GM13977 (cell line): ENCODE data around the gene COL4A1.

Experiments used
- DNase-seq: peaks from one replicate; pipeline ENCODE4 v3.0.0; 2012; ENCODE audit warnings: low spot score
- in situ Hi-C: fragments of 300-500 bp; cut with MboI; formaldehyde crosslinking; loops from one replicate; pipeline ENCODE4 v1.12.0; 2022; ENCODE audit warnings: low sequenced_read_pairs, low pct_unique_long_range_greater_than_20kb, mixed read lengths, inconsistent platforms; ENCODE audit not compliant: unreplicated experiment
- TF ChIP-seq, protein P1 (sequence below): IDR thresholded peaks from 2 replicates; pipeline ENCODE4 v1.5.1; 2012; ENCODE audit warnings: mild to moderate bottlenecking, control low read depth; ENCODE audit not compliant: insufficient read depth; ENCODE audit errors: extremely low read depth, missing control alignments

COL4A1 gene

DNA sequence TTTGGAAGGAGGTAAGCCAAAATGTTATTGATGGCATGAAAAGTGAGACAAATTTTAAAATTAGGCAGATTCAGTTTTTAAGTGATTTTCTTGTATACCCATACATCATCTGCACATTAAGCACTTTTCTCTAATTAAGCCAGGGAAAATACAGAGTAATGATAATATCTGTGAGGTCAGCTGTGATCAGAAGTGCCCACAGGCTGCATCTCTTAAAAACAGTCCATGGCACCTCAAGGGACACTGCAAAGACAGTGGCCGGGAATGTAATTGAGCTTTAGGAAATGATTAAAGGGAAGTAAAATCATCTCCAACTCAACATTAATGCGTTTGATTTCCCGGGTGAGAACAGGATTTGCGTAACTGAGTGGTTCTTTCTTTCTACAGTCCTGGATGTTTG, 2.0 kb downstream of the COL4A1 start:
- TF ChIP-seq, protein P1, sequence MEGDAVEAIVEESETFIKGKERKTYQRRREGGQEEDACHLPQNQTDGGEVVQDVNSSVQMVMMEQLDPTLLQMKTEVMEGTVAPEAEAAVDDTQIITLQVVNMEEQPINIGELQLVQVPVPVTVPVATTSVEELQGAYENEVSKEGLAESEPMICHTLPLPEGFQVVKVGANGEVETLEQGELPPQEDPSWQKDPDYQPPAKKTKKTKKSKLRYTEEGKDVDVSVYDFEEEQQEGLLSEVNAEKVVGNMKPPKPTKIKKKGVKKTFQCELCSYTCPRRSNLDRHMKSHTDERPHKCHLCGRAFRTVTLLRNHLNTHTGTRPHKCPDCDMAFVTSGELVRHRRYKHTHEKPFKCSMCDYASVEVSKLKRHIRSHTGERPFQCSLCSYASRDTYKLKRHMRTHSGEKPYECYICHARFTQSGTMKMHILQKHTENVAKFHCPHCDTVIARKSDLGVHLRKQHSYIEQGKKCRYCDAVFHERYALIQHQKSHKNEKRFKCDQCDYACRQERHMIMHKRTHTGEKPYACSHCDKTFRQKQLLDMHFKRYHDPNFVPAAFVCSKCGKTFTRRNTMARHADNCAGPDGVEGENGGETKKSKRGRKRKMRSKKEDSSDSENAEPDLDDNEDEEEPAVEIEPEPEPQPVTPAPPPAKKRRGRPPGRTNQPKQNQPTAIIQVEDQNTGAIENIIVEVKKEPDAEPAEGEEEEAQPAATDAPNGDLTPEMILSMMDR, result no peak
- no peak for DNase-seq
- in situ Hi-C loops, result no loop called here

DNA sequence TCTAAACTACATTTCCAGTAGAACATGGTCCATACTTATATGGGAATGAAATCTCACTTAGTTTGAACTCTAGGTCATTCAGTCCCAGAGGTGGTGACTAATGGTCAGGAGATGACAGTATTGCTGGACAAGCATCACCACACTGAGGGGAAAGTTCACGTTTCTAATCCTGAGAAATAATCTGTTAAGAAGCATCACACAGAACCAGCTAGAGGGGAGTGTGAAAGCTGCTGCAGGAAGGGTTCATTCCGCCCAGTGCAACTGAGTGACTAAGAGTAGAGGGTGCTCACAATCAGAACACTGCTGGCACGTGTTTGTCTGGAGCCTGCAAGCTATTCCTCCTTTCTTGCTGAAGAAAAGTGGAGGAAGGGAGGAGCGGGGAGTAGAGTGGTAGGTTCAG, 2.7 kb downstream of the COL4A1 start:
- in situ Hi-C loops, result no loop called here
- TF ChIP-seq, protein P1, result no peak
- DNase-seq, result no peak

DNA sequence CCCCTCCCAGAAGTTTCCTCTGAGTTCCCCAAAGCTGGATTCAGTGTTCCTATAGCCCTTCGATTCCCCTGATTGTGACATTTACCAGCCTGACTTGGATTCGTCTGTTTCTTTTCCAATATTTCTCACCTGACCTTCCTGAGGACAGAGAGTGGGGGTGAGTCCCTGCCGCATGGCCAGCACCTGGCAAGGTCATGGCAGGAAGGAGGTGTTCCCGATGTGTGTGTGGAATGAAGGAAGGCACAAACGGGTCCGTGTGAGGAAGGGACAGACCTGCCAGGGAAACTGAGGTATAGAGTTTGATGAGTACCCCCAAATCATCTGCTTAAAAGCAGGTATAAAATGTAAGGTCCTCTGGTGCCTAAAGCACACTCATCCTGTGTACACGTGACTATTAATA, 3.3 kb downstream of the COL4A1 start:
- no peak for DNase-seq
- TF ChIP-seq, protein P1, result no peak
- in situ Hi-C loops, result no loop called here

DNA sequence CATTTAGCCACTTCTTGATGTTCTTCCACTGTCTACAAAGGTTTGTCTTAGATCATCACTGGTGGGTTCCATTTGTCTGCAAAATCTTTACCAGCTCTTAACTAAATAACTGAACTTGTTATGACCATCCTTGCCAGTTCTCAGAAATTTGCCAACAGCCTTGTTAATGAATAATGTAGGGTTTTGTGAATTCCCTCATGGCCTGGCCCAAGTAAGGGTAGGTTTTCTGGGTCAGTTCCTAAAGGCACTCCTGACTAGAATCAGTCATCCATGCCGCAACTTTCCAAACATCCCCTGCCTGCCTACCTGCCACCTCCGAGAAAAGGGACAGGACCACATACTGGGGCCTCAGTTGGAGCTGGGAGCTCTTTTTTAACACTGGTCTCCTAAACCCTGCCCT, 4.0 kb downstream of the COL4A1 start:
- in situ Hi-C loops, result no loop called here
- TF ChIP-seq, protein P1, result no peak
- DNase-seq, result no peak

DNA sequence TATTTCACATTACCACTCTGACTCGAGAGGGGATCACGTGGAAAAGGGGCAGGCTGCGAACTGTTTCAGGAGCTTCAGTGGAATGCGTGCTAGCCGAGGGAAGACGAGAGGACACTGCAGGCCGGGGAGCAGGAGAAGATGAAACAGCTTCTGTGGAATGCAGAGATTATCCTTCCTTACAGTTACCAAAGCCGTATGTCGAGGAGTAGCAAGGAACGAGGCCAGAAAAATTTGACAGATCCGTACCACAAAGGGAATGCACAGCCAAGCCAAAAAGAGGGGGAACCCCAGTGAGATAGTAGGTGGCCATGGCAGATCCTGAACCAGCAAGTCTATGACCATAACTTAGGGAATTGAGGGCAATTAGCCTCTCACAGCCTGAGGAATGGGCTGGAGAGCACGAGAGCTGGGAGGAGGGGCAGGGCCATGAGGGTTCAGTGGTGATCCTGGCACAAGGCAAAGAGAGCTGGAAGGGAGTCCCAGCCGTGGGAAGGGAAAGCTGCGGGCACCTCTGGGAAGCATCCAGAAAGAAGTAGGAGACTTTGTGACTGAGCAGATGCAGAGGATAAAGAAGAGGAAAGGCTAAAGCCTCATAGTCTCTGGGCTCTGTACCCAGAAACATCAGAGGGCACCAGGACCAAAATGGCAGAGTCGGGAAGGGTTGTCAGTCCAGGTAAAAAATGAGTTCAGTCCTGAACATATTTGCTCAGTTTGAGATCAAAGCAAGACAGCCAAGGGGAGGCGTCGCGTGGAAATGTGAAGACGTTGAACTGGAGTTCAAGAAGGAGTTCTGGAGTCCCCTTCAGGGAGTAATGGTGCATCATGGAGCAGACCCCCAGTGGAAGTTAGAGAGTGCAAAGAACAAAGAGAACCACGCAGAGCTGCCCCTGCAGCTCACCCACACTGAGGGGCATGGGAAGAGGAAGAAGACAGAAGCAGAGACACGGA, 5.1 kb downstream of the COL4A1 start:
- DNase-seq, result no peak
- TF ChIP-seq, protein P1, result no peak
- in situ Hi-C loops, result no loop called here

DNA sequence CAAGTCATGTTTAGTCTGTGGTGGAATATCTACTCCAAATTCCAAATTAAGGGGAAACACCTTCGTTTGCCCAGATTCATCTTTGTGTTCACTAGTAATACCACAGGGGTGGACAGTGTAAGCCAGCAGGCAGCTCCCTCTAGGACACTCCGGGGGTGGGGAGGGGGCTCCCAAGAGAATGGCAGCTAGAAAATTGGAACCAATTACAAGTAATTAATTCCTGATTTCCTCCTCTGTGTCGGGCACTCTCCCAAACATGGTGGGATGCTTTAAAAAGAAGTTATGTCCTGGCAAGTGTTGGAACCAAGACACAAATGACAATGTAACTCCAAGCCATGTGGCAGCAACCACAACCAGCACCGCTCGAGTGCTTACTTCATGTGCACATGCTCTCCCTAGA, 5.9 kb downstream of the COL4A1 start:
- DNase-seq, result no peak
- TF ChIP-seq, protein P1, result no peak
- in situ Hi-C loops, result no loop called here
